Measurements from ENCODE around the gene CNKSR3.

CNKSR3 gene

DNA sequence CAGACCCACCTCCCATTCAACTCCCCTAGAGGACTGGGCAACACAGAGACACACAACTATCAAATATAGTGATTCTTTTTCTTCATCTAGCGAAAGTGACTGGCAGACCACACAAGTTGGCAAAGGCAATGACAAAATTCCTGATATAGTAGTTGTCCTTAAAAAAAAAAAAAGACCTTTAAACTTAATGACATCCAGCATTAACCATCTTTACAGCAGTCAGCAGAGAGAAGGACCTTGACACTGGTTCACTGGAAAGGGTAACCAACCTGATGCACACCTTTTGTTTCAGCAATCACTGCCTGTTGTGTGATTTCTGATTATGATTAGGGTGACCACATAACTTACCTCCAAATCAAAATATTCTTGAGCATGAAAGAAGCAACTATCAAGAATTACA is 1.7 kb upstream of the CNKSR3 start:
- TF ChIP-seq, protein P1, sequence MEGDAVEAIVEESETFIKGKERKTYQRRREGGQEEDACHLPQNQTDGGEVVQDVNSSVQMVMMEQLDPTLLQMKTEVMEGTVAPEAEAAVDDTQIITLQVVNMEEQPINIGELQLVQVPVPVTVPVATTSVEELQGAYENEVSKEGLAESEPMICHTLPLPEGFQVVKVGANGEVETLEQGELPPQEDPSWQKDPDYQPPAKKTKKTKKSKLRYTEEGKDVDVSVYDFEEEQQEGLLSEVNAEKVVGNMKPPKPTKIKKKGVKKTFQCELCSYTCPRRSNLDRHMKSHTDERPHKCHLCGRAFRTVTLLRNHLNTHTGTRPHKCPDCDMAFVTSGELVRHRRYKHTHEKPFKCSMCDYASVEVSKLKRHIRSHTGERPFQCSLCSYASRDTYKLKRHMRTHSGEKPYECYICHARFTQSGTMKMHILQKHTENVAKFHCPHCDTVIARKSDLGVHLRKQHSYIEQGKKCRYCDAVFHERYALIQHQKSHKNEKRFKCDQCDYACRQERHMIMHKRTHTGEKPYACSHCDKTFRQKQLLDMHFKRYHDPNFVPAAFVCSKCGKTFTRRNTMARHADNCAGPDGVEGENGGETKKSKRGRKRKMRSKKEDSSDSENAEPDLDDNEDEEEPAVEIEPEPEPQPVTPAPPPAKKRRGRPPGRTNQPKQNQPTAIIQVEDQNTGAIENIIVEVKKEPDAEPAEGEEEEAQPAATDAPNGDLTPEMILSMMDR (IDR thresholded peaks at IDR 0.05; ENCODE audit: control insufficient read depth, insufficient read depth, low read depth, low read length, missing control alignments), result no peak
- no peak for DNase-seq (ENCODE audit: low read depth)
- H3K4me3 ChIP-seq (ENCODE audit: control insufficient read depth, low read depth, low read length), result no peak overlapping the region

DNA sequence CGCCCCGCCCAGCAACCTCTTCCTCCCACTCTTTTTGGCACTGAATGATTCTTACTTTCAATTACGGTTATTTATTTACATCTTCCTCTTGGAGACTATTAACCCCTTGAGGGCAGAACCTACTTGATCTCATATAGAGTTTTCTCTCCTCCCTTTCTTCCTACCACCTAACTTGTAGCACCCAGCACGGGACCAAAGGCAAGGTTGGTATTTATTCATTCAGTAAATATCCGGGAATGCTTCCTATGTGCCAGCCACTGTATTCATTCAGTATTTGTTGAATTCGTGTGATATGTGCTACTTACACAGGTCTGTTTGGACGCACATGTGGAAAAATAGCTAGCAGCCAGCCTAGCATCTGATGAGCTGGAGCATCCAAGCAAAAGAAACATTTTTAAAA is 1.3 kb upstream of the CNKSR3 start:
- TF ChIP-seq, protein P1 (IDR thresholded peaks at IDR 0.05; ENCODE audit: control insufficient read depth, insufficient read depth, low read depth, low read length, missing control alignments), result no peak
- DNase-seq (ENCODE audit: low read depth), result no peak
- H3K4me3 ChIP-seq (ENCODE audit: control insufficient read depth, low read depth, low read length), result no peak overlapping the region

DNA sequence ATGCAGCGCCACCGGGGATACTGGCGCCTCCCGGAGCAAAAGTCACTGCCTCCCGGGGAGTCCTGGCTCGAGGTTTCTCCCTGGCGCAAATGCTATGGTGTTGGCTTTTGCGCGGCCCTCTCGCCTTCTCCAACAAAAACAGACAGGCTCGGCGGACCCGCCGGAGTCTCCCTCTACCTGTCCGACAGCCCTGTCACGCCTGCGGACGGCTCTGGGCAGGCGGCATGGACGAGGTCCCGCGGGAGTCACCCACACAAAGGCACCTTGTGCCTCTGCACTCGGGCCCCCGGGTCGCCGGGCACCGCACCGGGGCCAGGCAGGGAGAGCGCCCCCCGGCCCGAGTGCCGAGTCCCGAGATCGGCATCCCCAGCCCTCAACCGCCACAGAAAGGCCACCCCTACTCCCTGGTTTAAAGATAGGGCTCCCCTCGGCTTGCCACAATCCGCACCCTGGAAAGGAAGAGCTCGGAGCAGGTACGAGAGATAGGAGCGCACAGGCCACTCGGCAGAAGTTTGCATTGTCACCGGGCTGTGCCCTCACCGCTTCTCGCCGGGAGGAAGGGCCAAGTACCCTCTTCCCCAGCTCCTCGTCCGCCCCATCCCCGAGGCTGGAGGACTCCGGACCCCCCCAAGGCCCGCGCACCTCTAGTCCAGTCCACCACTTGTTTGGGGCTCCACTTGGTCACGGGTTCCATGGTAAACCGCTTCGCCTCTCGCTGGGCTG is 903 bp downstream of the CNKSR3 start:
- peak overlapping the region; percentile 87 for H3K4me3 ChIP-seq (ENCODE audit: control insufficient read depth, low read depth, low read length)
- TF ChIP-seq, protein P1 (IDR thresholded peaks at IDR 0.05; ENCODE audit: control insufficient read depth, insufficient read depth, low read depth, low read length, missing control alignments), result no peak
- no peak for DNase-seq (ENCODE audit: low read depth)

DNA sequence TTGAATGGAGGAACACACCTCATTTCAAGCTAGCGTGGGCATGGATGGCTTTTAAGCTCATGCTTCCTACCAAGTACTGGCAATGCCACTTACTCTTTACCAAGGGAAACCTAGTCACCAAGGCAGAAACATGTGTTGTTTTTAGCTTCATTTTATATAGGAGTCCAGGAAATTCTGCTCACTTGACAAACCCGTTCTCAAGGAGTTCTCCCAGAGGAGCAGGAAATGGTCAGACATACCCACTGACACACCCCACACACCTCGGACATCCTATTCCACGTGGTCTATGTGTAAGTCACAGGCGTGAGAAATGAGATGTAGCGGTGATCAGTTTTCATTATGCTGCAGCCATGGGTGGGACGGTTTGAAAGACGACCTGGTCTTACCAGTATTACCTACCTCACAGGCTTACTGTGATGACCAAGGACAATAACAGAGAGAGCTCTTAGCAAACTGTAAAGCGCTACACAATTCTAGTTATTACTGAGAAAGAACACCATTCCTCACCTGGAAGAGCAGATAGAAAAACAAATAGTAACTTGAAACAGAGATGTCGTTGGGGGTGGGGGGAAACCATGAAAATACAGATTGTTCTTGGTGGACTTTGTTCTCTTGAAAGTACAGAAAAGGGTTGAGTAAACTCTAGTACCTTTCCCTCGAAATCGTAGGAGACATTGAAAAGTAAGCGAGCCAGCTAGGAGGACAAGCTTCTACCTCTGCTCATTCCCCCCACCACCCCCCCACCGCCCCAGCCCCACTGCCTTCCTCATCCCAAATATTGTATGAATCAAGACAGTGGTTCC is 1.7 kb downstream of the CNKSR3 start:
- DNase-seq (ENCODE audit: low read depth), result no peak
- TF ChIP-seq, protein P1 (IDR thresholded peaks at IDR 0.05; ENCODE audit: control insufficient read depth, insufficient read depth, low read depth, low read length, missing control alignments), result no peak
- peak overlapping the region; percentile 87 for H3K4me3 ChIP-seq (ENCODE audit: control insufficient read depth, low read depth, low read length)

DNA sequence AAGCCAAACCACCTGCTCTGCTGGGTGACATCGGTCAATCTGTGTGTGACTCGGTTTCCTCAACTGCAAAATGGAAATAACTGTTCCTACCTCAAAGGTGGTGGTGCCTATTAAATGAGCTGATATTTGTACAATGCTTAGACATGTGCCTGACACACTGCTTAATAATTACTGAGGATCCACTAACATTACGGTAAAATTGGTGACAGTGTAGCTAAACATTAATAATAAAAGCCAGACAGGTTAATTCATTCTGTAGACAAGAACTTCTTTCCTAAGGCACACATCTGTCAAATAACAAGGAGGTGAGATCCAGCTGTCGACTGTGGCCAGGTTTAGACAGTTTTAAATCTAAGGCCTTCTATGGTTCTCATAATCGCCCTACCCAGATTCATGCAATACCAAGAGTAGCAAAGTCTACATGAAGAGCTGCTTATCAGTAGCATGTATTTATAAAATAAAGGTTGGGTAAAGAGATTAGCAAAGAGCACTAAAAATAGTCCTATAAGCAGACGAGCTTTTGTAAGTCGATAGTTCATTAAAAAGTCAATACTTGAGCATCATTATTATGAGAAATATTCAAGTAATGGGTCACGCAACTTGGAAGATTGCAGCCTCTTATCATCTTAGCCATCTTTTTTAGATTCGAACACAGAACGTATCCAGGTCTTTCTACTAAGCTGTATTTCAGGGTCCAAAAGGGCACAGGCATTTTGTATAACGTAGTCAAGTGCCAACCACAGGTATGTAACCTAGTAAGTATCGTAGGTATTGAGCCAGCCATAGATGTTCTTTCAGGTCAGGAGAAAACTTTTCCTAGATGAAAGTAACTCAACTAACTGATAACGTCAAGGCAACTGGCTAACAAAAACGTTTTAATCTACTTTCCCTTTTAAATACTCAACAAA is 3.2 kb downstream of the CNKSR3 start:
- DNase-seq (ENCODE audit: low read depth), result no peak
- TF ChIP-seq, protein P1 (IDR thresholded peaks at IDR 0.05; ENCODE audit: control insufficient read depth, insufficient read depth, low read depth, low read length, missing control alignments), result no peak
- no peak overlapping the region for H3K4me3 ChIP-seq (ENCODE audit: control insufficient read depth, low read depth, low read length)

DNA sequence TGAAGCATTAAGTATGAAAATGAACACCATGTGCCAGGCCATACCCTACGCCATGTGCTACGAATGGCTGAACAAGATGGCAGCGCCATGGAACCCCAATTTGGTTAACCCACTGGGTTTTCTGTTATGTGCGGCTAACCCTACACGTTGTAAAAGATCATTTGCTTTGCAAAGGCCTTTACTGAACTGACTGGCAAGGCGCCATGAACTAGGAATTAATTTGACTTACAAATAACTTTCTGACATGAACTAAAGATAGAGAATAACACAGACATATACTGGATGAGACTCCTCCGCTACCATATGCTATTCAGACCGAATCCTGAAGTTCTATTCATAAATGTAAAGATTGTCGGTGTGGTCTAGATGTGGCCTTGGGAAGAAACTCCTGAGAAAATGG is 3.9 kb downstream of the CNKSR3 start:
- no peak overlapping the region for H3K4me3 ChIP-seq (ENCODE audit: control insufficient read depth, low read depth, low read length)
- no peak for DNase-seq (ENCODE audit: low read depth)
- TF ChIP-seq, protein P1 (IDR thresholded peaks at IDR 0.05; ENCODE audit: control insufficient read depth, insufficient read depth, low read depth, low read length, missing control alignments), result no peak

All from AG09309 (cell line).